Right atrium auricular region (tissue), 2 donors: ENCODE data around the gene TUBGCP2. TPM values are rescaled to one million over a fixed set of nuclear protein-coding genes. Genes with fewer than 3 reads are reported as not detected.

Experiments used
- DNase-seq: peaks from one replicate; pipeline ENCODE4 v3.0.0-alpha.2; 2019; ENCODE audit warnings: low spot score
- H3K27ac ChIP-seq, 2 donors: fragments of 200-600 bp; sonication (generic); 1 replicate in 1 of 2; 2 replicates in 1 of 2; pipeline ENCODE4 v1.5.1; 2016 to 2019
- H3K27me3 ChIP-seq, 2 donors: fragments of 200-600 bp; sonication (generic); one replicate each; pipeline versions ENCODE4 v1.5.1 to v1.6.0; 2017 to 2019
- H3K36me3 ChIP-seq: fragments of 200-600 bp; sonication (generic); one replicate; pipeline ENCODE4 v1.5.1; 2016
- H3K4me1 ChIP-seq, 2 donors: fragments of 200-600 bp; sonication (generic); one replicate each; pipeline versions ENCODE4 v1.5.1 to v1.6.0; 2017 to 2019
- H3K4me3 ChIP-seq, 2 donors: fragments of 200-600 bp; sonication (generic); 1 replicate in 1 of 2; 2 replicates in 1 of 2; pipeline ENCODE4 v1.5.1; 2017 to 2019; ENCODE audit warnings: mild to moderate bottlenecking in 1 of 2, moderate library complexity in 1 of 2
- H3K9me3 ChIP-seq, 2 donors: fragments of 200-600 bp; sonication (generic); one replicate each; pipeline ENCODE4 v1.5.1; 2019
- CTCF ChIP-seq, 2 donors: fragments of 200-600 bp; sonication (generic); IDR thresholded peaks; one replicate each; pipeline ENCODE4 v1.5.1; 2019; ENCODE audit warnings: antibody characterized with exemption in 2 of 2
- total RNA-seq, 2 donors: library from RNA; depleted of rRNA; stranded (reverse); fragments of >200 nt; gene quantifications; one replicate each; pipeline ENCODE4 v1.1.0, GENCODE V29; 2016

Gene TUBGCP2
- total RNA-seq, 2 donors from 2014 or later: 22.1 to 30.4 TPM

GRCh38 chr10:133253361-133253955 lies 55.2 kb downstream of the TUBGCP2 start:
- no peaks in the 10 kb centered on the region for H3K36me3 ChIP-seq
- no peak overlapping the region for H3K4me3 ChIP-seq
- no peak for TF ChIP-seq CTCF (IDR thresholded peaks at IDR 0.05)
- H3K27ac ChIP-seq: no peak overlapping the region
- no peak for DNase-seq
- H3K4me1 ChIP-seq: peaks cover 0 to 23% of the 10 kb centered on the region in 2 donors
- H3K27me3 ChIP-seq: no peaks in the 10 kb centered on the region
- H3K9me3 ChIP-seq: no peaks in the 10 kb centered on the region

GRCh38 chr10:133252223-133252552 lies 56.5 kb downstream of the TUBGCP2 start:
- TF ChIP-seq CTCF (IDR thresholded peaks at IDR 0.05): no peak
- no peaks in the 10 kb centered on the region for H3K36me3 ChIP-seq
- no peaks in the 10 kb centered on the region for H3K9me3 ChIP-seq
- H3K4me1 ChIP-seq: peaks cover 0 to 11% of the 10 kb centered on the region in 2 donors
- H3K4me3 ChIP-seq: no peak overlapping the region
- H3K27me3 ChIP-seq: no peaks in the 10 kb centered on the region
- H3K27ac ChIP-seq: no peak overlapping the region
- no peak for DNase-seq

GRCh38 chr10:133251388-133252222 lies 57.1 kb downstream of the TUBGCP2 start:
- Histone ChIP-seq H3K4me3 (no peak overlapping the region), H3K4me1 (peaks cover 0 to 9% of the 10 kb centered on the region in 2 donors), H3K27ac (no peak overlapping the region), H3K9me3 (no peaks in the 10 kb centered on the region), H3K27me3 (no peaks in the 10 kb centered on the region), H3K36me3 (no peaks in the 10 kb centered on the region)
- no peak for TF ChIP-seq CTCF (IDR thresholded peaks at IDR 0.05)
- no peak for DNase-seq

GRCh38 chr10:133249975-133250754 lies 58.5 kb downstream of the TUBGCP2 start:
- H3K4me3 ChIP-seq: no peak overlapping the region
- no peak overlapping the region for H3K27ac ChIP-seq
- no peaks in the 10 kb centered on the region for H3K27me3 ChIP-seq
- H3K9me3 ChIP-seq: no peaks in the 10 kb centered on the region
- TF ChIP-seq CTCF (IDR thresholded peaks at IDR 0.05): no peak
- H3K4me1 ChIP-seq: peaks cover 0 to 9% of the 10 kb centered on the region in 2 donors
- H3K36me3 ChIP-seq: no peaks in the 10 kb centered on the region
- no peak for DNase-seq

GRCh38 chr10:133249094-133249780 lies 59.4 kb downstream of the TUBGCP2 start:
- Histone ChIP-seq H3K9me3 (no peaks in the 10 kb centered on the region), H3K27ac (no peak overlapping the region), H3K4me3 (no peak overlapping the region), H3K27me3 (no peaks in the 10 kb centered on the region), H3K4me1 (peaks cover 0 to 9% of the 10 kb centered on the region in 2 donors), H3K36me3 (no peaks in the 10 kb centered on the region)
- no peak for DNase-seq
- TF ChIP-seq CTCF (IDR thresholded peaks at IDR 0.05): no peak
